Body of pancreas (tissue), 4 donors: ENCODE results near the gene SFXN5. TPM values are rescaled to one million over a fixed set of nuclear protein-coding genes. Genes with fewer than 3 reads are reported as not detected.

ENCODE experiments used
- ATAC-seq: fragments of 150-250 bp; one replicate; pipeline ENCODE4 v1.9.1; 2016
- DNase-seq, 4 donors: peaks; one replicate each; pipeline ENCODE4 v3.0.0-alpha.2; 2019
- H3K27ac ChIP-seq, 4 donors: fragments of 200-600 bp; sonication (generic); 1 replicate in 3 of 4; 2 replicates in 1 of 4; pipeline versions ENCODE4 v1.5.1 to v1.6.1; 2016 to 2019; ENCODE audit warnings: mild to moderate bottlenecking in 1 of 4, mixed read lengths in 1 of 4, moderate library complexity in 1 of 4
- H3K27me3 ChIP-seq, 2 donors: fragments of 200-600 bp; sonication (generic); one replicate each; pipeline ENCODE4 v1.6.0; 2016; ENCODE audit warnings: mild to moderate bottlenecking in 1 of 2
- H3K36me3 ChIP-seq, 2 donors: fragments of 200-600 bp; sonication (generic); replicated peaks in 1 of 2; 2 replicates each; pipeline ENCODE4 v1.5.1; 2016; ENCODE audit warnings: low read depth in 2 of 2; ENCODE audit not compliant: insufficient read depth in 1 of 2
- H3K4me1 ChIP-seq: fragments of 200-600 bp; sonication (generic); one replicate; pipeline ENCODE4 v1.6.0; 2016
- H3K4me3 ChIP-seq, 2 donors: fragments of 200-600 bp; sonication (generic); 1 replicate in 1 of 2; 2 replicates in 1 of 2; pipeline ENCODE4 v1.5.1; 2016 to 2019
- H3K9me3 ChIP-seq, 3 donors: fragments of 200-600 bp; sonication (generic); 1 replicate in 2 of 3; 2 replicates in 1 of 3; pipeline ENCODE4 v1.5.1; 2016
- POLR2A ChIP-seq, 3 donors: fragments of 450-650 bp; IDR thresholded peaks; one replicate each; pipeline ENCODE4 v1.6.1; 2016; ENCODE audit warnings: antibody characterized with exemption in 3 of 3, mild to moderate bottlenecking in 2 of 3
- WGBS, 2 donors: methylation state at CpG; one replicate each; pipeline ENCODE4 v1.1.5; 2017; 5-methylcytosine and 5-hydroxymethylcytosine counted together
- intact Hi-C: fragments of 100-400 bp; cut with DNase I; formaldehyde crosslinking; loops from one replicate; pipeline ENCODE4 v1.15.1; 2023
- total RNA-seq, 2 donors: library from RNA; depleted of rRNA; stranded (reverse); fragments of >200 nt; gene quantifications; one replicate each; pipeline ENCODE4 v1.1.0, GENCODE V29; 2016
- TF ChIP-seq, protein P1 (sequence below), 7 experiments: fragments of 450-650 bp in 4 of 7; fragments of 200-600 bp in 3 of 7; sonication (generic) in 3 of 7; IDR thresholded peaks; one replicate each; pipeline ENCODE4 v1.5.1; 2016 to 2019; ENCODE audit warnings: antibody characterized with exemption in 7 of 7

Gene SFXN5
- total RNA-seq, 2 donors from 2014 or later: 4.3 to 5.4 TPM

DNA sequence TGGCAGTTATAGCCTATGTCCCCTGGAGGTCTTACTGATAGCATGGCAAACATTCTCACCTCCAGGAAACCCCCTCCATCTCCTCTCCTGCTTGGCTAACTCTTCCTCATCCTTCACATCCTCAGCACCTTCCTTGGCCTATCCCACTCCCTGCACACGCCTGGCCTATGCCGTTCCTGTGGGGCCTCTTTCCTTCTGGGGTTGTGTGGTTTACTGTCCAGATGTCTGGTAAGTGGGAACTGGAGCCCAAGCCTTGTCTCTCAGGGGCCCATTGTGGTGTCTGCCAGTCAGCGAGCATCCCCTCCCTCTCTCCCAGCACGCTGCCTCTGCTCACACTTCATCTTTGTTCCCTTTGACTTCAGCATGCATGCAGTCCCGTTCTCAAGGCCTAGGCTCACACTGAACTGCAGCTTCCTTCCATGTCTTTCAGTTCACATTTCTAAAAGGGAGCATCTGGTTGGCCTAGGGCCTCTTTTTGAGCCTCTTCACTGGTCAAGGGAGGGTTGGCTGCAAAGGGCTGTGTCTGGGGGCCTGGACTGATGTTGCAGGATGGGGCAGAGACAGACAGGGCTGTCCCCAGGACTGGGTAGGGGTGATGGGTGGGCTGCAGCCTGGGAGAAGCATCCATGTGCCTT lies 171.2 kb downstream of the SFXN5 start:
- intact Hi-C loops: no loop called here
- Histone ChIP-seq H3K27me3 (no peaks in the 10 kb centered on the region), H3K4me3 (no peak overlapping the region), H3K36me3 (no peaks in the 10 kb centered on the region), H3K9me3 (no peaks in the 10 kb centered on the region), H3K27ac (no peak overlapping the region), H3K4me1 (peaks cover 9% of the 10 kb centered on the region)
- WGBS, 2 donors: 80 to 87% methylated on average over 5 of the region's 5 CpGs
- ATAC-seq (no peak), DNase-seq (no peak)
- TF ChIP-seq, protein P1, sequence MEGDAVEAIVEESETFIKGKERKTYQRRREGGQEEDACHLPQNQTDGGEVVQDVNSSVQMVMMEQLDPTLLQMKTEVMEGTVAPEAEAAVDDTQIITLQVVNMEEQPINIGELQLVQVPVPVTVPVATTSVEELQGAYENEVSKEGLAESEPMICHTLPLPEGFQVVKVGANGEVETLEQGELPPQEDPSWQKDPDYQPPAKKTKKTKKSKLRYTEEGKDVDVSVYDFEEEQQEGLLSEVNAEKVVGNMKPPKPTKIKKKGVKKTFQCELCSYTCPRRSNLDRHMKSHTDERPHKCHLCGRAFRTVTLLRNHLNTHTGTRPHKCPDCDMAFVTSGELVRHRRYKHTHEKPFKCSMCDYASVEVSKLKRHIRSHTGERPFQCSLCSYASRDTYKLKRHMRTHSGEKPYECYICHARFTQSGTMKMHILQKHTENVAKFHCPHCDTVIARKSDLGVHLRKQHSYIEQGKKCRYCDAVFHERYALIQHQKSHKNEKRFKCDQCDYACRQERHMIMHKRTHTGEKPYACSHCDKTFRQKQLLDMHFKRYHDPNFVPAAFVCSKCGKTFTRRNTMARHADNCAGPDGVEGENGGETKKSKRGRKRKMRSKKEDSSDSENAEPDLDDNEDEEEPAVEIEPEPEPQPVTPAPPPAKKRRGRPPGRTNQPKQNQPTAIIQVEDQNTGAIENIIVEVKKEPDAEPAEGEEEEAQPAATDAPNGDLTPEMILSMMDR (IDR thresholded peaks at IDR 0.05): no peak
- no peak for TF ChIP-seq POLR2A (IDR thresholded peaks at IDR 0.05)

DNA sequence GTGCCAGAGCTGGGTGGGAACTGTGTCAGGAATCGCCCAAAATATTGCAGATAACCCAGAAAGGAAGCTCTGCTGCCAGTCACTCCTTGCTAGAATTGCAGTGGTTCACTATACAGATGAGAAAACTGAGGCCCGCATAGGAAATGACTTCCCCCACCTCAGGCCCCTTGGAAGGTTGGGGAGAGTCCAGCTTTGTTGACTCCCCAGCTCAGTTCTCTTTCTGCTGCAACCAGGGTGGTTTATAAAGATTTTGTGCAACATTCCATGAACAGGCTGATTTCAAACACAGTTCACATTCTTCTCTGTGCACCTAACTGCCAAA lies 173.0 kb downstream of the SFXN5 start:
- Histone ChIP-seq H3K27ac (no peak overlapping the region), H3K4me3 (no peak overlapping the region), H3K36me3 (no peaks in the 10 kb centered on the region), H3K27me3 (no peaks in the 10 kb centered on the region), H3K4me1 (peaks cover 11% of the 10 kb centered on the region), H3K9me3 (no peaks in the 10 kb centered on the region)
- 66 to 67% methylated on average over 2 of the region's 2 CpGs for WGBS, 2 donors
- intact Hi-C loops: loop anchor here (10.0 kb wide), 1 partner anchor 276 kb away; no protein-coding TSS in a partner anchor
- DNase-seq (no peak), ATAC-seq (no peak)
- TF ChIP-seq, protein P1 (IDR thresholded peaks at IDR 0.05): no peak
- TF ChIP-seq POLR2A (IDR thresholded peaks at IDR 0.05): no peak

DNA sequence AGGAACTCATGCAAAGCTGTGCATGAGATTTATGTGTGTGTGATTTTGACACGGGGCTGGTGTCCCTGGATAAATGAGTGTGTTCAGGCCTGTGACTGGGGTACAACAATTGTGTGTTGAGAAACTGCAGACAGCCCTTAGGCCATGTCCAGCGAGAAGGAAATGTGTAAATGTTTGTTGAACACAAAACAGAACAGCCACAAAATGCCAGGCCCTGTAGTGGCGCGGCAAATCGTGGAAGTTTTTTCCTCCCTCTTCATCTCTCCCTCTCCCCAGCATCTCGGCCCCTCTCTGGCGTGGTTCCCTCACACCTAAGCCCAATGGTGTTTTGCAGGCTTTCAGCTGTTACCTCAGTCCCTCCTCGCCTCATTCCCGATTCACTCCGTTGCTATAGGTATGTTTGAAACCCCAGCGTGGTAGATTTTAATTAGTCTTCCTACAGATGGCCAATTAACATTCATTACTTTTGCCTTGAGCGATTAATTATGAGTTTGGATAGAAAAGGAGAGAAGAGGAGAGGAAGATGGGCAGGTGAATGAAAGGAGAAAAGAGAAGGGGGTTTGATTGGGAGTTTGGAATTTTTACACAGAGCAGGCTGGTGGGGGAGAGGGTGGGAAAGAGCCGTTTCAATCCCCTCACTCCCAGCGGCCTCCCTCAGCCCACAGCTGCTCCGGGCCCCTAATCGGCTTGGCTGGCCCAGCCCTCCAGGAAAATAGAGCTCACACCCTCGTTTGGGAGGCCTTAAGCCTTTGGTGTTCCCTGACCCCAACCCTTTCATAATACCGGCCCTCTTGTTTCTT lies 173.5 kb downstream of the SFXN5 start:
- H3K36me3 ChIP-seq: no peaks in the 10 kb centered on the region
- intact Hi-C loops: loop anchor here (10.0 kb wide), 1 partner anchor 277 kb away; no protein-coding TSS in a partner anchor
- WGBS, 2 donors: 72 to 77% methylated on average over 18 of the region's 18 CpGs

DNA sequence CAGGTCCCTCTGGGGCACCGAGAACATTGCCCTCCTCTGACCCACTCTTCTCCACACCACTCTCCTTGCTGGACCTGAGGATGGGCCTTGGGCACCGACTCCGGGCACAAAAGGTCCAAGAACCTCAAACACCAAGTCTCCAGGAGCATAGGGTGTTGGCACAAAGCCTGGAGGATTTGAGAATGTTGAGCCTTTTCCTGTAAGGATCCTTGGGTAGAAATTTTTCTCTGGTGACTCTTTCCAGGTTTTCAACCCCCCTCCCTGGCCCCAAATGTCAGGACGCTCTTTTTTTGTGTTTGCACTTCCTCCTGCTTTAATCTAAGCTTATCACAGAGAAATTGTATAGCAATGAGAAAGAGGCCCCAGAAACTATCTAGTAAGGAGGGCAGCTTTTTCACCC lies 175.1 kb downstream of the SFXN5 start:
- intact Hi-C loops: loop anchor here (10.0 kb wide), 1 partner anchor 278 kb away; no protein-coding TSS in a partner anchor
- Histone ChIP-seq H3K4me3 (no peak overlapping the region), H3K27ac (no peak overlapping the region), H3K9me3 (no peaks in the 10 kb centered on the region), H3K36me3 (peaks cover 0 to 5% of the 10 kb centered on the region in 2 donors), H3K4me1 (peaks cover 11% of the 10 kb centered on the region), H3K27me3 (no peaks in the 10 kb centered on the region)
- ATAC-seq (no peak), DNase-seq (no peak)
- TF ChIP-seq, protein P1 (IDR thresholded peaks at IDR 0.05): no peak
- TF ChIP-seq POLR2A (IDR thresholded peaks at IDR 0.05): no peak
- 79 to 91% methylated on average over 4 of the region's 4 CpGs for WGBS, 2 donors

More for the DNA sequence above, 173.5 kb downstream of the SFXN5 start:
- TF ChIP-seq, protein P1 (IDR thresholded peaks at IDR 0.05): no peak
- no peak for TF ChIP-seq POLR2A (IDR thresholded peaks at IDR 0.05)
- Histone ChIP-seq H3K27ac (no peak overlapping the region), H3K4me1 (peaks cover 11% of the 10 kb centered on the region), H3K9me3 (no peaks in the 10 kb centered on the region), H3K27me3 (no peaks in the 10 kb centered on the region), H3K4me3 (no peak overlapping the region)
- ATAC-seq (no peak), DNase-seq (no peak)
